Adrenal gland (tissue), 12 donors: ENCODE results near the gene FUT6. TPM values are rescaled to one million over a fixed set of nuclear protein-coding genes. Genes with fewer than 3 reads are reported as not detected.

ENCODE experiments used
- DNase-seq, 7 donors: peaks; one replicate each; pipeline ENCODE4 v3.0.0-alpha.2; 2019 to 2020
- H3K27ac ChIP-seq, 5 donors: fragments of 200-600 bp; sonication (generic) in 4 of 5; 1 replicate in 3 of 5; 2 replicates in 2 of 5; pipeline versions ENCODE4 v1.5.1 to v1.8.0; 2016 to 2020; ENCODE audit warnings: mild to moderate bottlenecking in 1 of 5
- H3K27me3 ChIP-seq: fragments of 200-600 bp; 2 replicates; pipeline ENCODE4 v1.8.0; 2021
- H3K36me3 ChIP-seq, 2 donors: fragments of 200-600 bp; replicated peaks in 1 of 2; 1 replicate in 1 of 2; 2 replicates in 1 of 2; pipeline versions ENCODE4 v1.5.1 to v1.8.0; 2018 to 2022
- H3K4me1 ChIP-seq, 2 donors: fragments of 200-600 bp; replicated peaks in 1 of 2; 1 replicate in 1 of 2; 2 replicates in 1 of 2; pipeline versions ENCODE4 v1.5.1 to v1.8.0; 2018 to 2021
- H3K4me3 ChIP-seq, 4 donors: fragments of 200-600 bp; sonication (generic) in 3 of 4; one replicate each; pipeline ENCODE4 v1.5.1; 2016 to 2018
- H3K9me3 ChIP-seq, 3 donors: fragments of 200-600 bp; sonication (generic) in 1 of 3; replicated peaks in 1 of 3; 1 replicate in 2 of 3; 2 replicates in 1 of 3; pipeline versions ENCODE4 v1.5.1 to v1.8.0; 2016 to 2021
- CTCF ChIP-seq, 6 experiments: fragments of 450-650 bp in 4 of 6; fragments of 200-600 bp in 2 of 6; sonication (generic) in 1 of 6; IDR thresholded peaks; 1 replicate in 5 of 6; 2 replicates in 1 of 6; pipeline versions ENCODE4 v1.5.1 to v1.8.0; 2016 to 2021; ENCODE audit warnings: antibody characterized with exemption in 6 of 6, mild to moderate bottlenecking in 2 of 6, moderate library complexity in 1 of 6
- POLR2A ChIP-seq, 2 donors: fragments of 450-650 bp; IDR thresholded peaks; one replicate each; pipeline ENCODE4 v1.6.1; 2017; ENCODE audit warnings: antibody characterized with exemption in 2 of 2, mild to moderate bottlenecking in 2 of 2, moderate library complexity in 1 of 2
- WGBS, 4 donors: extraction: QIAGEN DNeasy Blood & Tissue Kit in 2 of 4; methylation state at CpG; one replicate each; pipeline versions ENCODE4 v1.1.5 to v1.1.7; 2013 to 2017; 5-methylcytosine and 5-hydroxymethylcytosine counted together
- intact Hi-C, 2 donors: fragments of 100-400 bp; cut with DNase I; formaldehyde crosslinking; loops; one replicate each; pipeline versions ENCODE4 v1.14.1 to v1.15.0; 2022 to 2023
- polyA plus RNA-seq, 3 donors: library from polyadenylated mRNA; stranded (reverse); fragments of 200-250 nt in 2 of 3; fragments of 350-450 nt in 1 of 3; fragmentation: Illumina TruSeq in 1 of 3; extraction: RNeasy Lipid Tissue Mini Kit (QIAGEN cat#74804) in 1 of 3; gene quantifications; one replicate each; pipeline ENCODE4 v1.2.3, GENCODE V29; 2013 to 2014
- total RNA-seq, 9 donors: library from RNA; depleted of rRNA in 4 of 9; stranded (reverse); fragments of >200 nt in 4 of 9; fragments of 120-200 nt in 1 of 9; fragmentation: NEBNext Ultra II Directional in 1 of 9; extraction: Animal tissue kit (Norgen Biotek cat#: 25700) in 1 of 9; gene quantifications; one replicate each; pipeline versions ENCODE4 v1.1.0 to v1.2.4, GENCODE V29; 2013 to 2023
- donor health status: healthy with polysubstance abuse.
- donor health status: Bipolar disorder and iron deficiency.
- donor health status: DM: yes; HTN: yes; CAD: no.
- donor health status: DM: no; HTN: no; CAD: no.
- donor health status: DM: no; HTN: no; CAD: no.
- donor health status: DM: yes; HTN: yes; CAD: no.

FUT6 gene
- total and polyA plus RNA-seq, 12 donors = 0.03 TPM; not detected in 11

GRCh38 chr19:5838353-5839064 is 993 bp downstream of the FUT6 start:
- no peaks in the 10 kb centered on the region for H3K27me3 ChIP-seq
- H3K9me3 ChIP-seq = no peaks in the 10 kb centered on the region
- no peak overlapping the region for H3K27ac ChIP-seq
- no peak overlapping the region for H3K4me3 ChIP-seq
- H3K36me3 ChIP-seq = no peaks in the 10 kb centered on the region
- no peak for TF ChIP-seq POLR2A (IDR thresholded peaks at IDR 0.05)
- TF ChIP-seq CTCF (IDR thresholded peaks at IDR 0.05) = no peak
- intact Hi-C loops = no loop called here
- WGBS, 4 donors = 66 to 77% (median 68%) methylated on average over 12 to 20 of the region's 20 CpGs
- no peak for DNase-seq
- H3K4me1 ChIP-seq = no peaks in the 10 kb centered on the region

- Histone ChIP-seq H3K4me1 (no peaks in the 10 kb centered on the region), H3K9me3 (no peaks in the 10 kb centered on the region), H3K27me3 (no peaks in the 10 kb centered on the region), H3K27ac (no peak overlapping the region), H3K4me3 (no peak overlapping the region), H3K36me3 (no peaks in the 10 kb centered on the region)
- whole genome bisulfite sequencing, 4 donors = 49 to 55% (median 54%) methylated on average over 15 of the region's 15 CpGs
- TF ChIP-seq CTCF (IDR thresholded peaks at IDR 0.05) (no peak), POLR2A (IDR thresholded peaks at IDR 0.05) (no peak)
- no peak for DNase-seq
- intact Hi-C loops = no loop called here
These were observed 1.6 kb downstream of the FUT6 start for GRCh38 chr19:5837761-5838352.

GRCh38 chr19:5832527-5833216 is 6.8 kb downstream of the FUT6 start:
- Histone ChIP-seq H3K4me3 (no peak overlapping the region), H3K27me3 (no peaks in the 10 kb centered on the region), H3K4me1 (peaks cover 5 to 7% of the 10 kb centered on the region in 2 donors), H3K27ac (no peak overlapping the region), H3K9me3 (no peaks in the 10 kb centered on the region), H3K36me3 (no peaks in the 10 kb centered on the region)
- DNase-seq = no peak
- WGBS, 4 donors = 84 to 92% (median 88%) methylated on average over 6 of the region's 6 CpGs
- intact Hi-C loops = no loop called here
- TF ChIP-seq CTCF (IDR thresholded peaks at IDR 0.05) (no peak), POLR2A (IDR thresholded peaks at IDR 0.05) (no peak)

GRCh38 chr19:5832061-5832460 is 7.4 kb downstream of the FUT6 start:
- peaks cover 6 to 9% of the 10 kb centered on the region in 2 donors for H3K4me1 ChIP-seq
- TF ChIP-seq CTCF (IDR thresholded peaks at IDR 0.05) = no peak
- TF ChIP-seq POLR2A (IDR thresholded peaks at IDR 0.05) = no peak
- H3K4me3 ChIP-seq = no peak overlapping the region
- H3K27ac ChIP-seq = no peak overlapping the region
- WGBS, 4 donors = 85 to 93% (median 87%) methylated on average over 8 to 22 of the region's 22 CpGs
- no peaks in the 10 kb centered on the region for H3K36me3 ChIP-seq
- no peaks in the 10 kb centered on the region for H3K9me3 ChIP-seq
- no peaks in the 10 kb centered on the region for H3K27me3 ChIP-seq
- DNase-seq = no peak
- intact Hi-C loops = no loop called here
